HG02938 (cell line): Measurements from ENCODE around the gene CCDC172.
"Not testable (repeated sequence)": the region's sequence is repeated elsewhere in the genome, so short reads cannot be mapped to it uniquely, and the experiment has no call there.

ENCODE experiments used
- ATAC-seq: cut with Tn5 transposase; IDR thresholded peaks from one replicate; pipeline ENCODE4 v1.9.1; 2021; ENCODE audit warnings: mild to moderate bottlenecking, moderate library complexity; ENCODE audit not compliant: unreplicated experiment

CCDC172 gene

GRCh38 chr10:116331815-116332214 lies 7.6 kb downstream of the CCDC172 start:
- ATAC-seq, result no peak

GRCh38 chr10:116336866-116337265 lies 12.6 kb downstream of the CCDC172 start:
- no peak for ATAC-seq

- no peak for ATAC-seq
Observed at GRCh38 chr10:116352125-116352524, 27.9 kb downstream of the CCDC172 start.

GRCh38 chr10:116353817-116354216 lies 29.6 kb downstream of the CCDC172 start:
- no peak for ATAC-seq

- ATAC-seq, result no peak
Observed at GRCh38 chr10:116355341-116355740, 31.1 kb downstream of the CCDC172 start.

GRCh38 chr10:116356833-116357232 lies 32.6 kb downstream of the CCDC172 start:
- ATAC-seq, result no peak

- ATAC-seq, result no peak
Observed at GRCh38 chr10:116364868-116365267, 40.6 kb downstream of the CCDC172 start.

- no peak for ATAC-seq
Observed at GRCh38 chr10:116371737-116372136, 47.5 kb downstream of the CCDC172 start.

- no peak for ATAC-seq
Observed at GRCh38 chr10:116382290-116382689, 58.0 kb downstream of the CCDC172 start.

GRCh38 chr10:116385311-116385710 lies 61.1 kb downstream of the CCDC172 start:
- no peak for ATAC-seq

GRCh38 chr10:116385994-116386809 lies 62.0 kb downstream of the CCDC172 start:
- ATAC-seq, result peak; percentile 49

- ATAC-seq, result not testable (repeated sequence)
Observed at GRCh38 chr10:116393246-116393831, 69.1 kb downstream of the CCDC172 start.

GRCh38 chr10:116395223-116395985 lies 71.2 kb downstream of the CCDC172 start:
- ATAC-seq, result no peak

GRCh38 chr10:116398224-116398623 lies 74.0 kb downstream of the CCDC172 start:
- no peak for ATAC-seq

- no peak for ATAC-seq
Observed at GRCh38 chr10:116402858-116403257, 78.6 kb downstream of the CCDC172 start.

GRCh38 chr10:116403740-116404250 lies 79.5 kb downstream of the CCDC172 start:
- no peak for ATAC-seq

- peak; percentile 64 for ATAC-seq
Observed at GRCh38 chr10:116408719-116409118, 84.5 kb downstream of the CCDC172 start.

GRCh38 chr10:116410351-116410750 lies 86.1 kb downstream of the CCDC172 start:
- ATAC-seq, result no peak

- no peak for ATAC-seq
Observed at GRCh38 chr10:116417821-116418220, 93.6 kb downstream of the CCDC172 start.

GRCh38 chr10:116418389-116418788 lies 94.1 kb downstream of the CCDC172 start:
- no peak for ATAC-seq

GRCh38 chr10:116421815-116422214 lies 97.6 kb downstream of the CCDC172 start:
- ATAC-seq, result no peak
